ENCODE results near the gene ARL3.
A peak's percentile ranks its signal among the peaks of the same experiment; 100 is the strongest.

Gene ARL3

GRCh38 chr10:102649797-102650654 lies 64.2 kb downstream of the ARL3 start:
- no peak for DNase-seq

DNA sequence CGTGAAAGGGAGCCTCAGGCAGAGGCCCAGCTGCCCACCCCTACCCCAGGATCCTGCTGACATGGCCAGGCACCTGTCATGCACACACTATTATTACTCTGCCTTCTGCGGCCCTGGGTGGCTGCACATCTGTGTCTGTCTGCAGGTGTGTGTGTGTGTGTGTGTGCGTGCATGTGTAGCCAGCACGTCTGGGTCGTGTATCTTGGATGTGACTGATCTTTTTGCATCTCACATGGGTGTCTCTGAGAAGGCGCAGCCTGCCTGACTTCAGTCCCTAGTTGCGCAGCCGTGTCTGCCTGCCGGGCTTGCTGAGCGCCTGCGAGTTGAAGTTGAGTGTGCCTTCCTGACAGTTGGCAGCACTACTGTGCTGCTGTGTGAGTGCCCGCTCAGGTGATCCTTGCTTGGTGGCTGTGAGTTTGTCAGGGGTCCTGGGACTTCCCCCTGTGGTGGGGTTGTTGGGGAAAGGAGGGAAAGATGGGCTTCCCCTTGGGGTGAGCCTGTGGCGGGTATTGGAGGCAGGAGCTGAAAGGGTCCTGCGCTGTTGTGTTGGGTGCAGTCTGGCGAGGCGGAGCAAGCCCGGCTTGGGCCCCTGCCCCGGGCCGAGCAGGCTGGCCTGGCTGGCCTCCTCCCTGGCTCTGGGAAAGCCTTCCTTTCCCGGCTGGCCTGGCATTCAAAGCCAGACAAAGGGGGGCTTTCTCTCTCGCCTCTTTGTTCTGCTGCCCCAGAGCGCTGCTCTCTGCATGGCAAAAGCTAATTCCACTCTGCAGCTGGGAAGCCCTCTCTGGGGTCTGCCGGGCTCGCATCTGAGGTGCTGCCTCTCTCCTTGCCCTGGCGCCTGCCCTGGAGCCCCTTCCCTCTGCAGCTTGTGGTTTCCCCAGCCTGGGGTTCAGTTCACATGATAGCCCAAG lies 65.1 kb downstream of the ARL3 start:
- DNase-seq, result no peak

- no peak for DNase-seq
Observed at GRCh38 chr10:102648269-102648888, 65.8 kb downstream of the ARL3 start.

DNA sequence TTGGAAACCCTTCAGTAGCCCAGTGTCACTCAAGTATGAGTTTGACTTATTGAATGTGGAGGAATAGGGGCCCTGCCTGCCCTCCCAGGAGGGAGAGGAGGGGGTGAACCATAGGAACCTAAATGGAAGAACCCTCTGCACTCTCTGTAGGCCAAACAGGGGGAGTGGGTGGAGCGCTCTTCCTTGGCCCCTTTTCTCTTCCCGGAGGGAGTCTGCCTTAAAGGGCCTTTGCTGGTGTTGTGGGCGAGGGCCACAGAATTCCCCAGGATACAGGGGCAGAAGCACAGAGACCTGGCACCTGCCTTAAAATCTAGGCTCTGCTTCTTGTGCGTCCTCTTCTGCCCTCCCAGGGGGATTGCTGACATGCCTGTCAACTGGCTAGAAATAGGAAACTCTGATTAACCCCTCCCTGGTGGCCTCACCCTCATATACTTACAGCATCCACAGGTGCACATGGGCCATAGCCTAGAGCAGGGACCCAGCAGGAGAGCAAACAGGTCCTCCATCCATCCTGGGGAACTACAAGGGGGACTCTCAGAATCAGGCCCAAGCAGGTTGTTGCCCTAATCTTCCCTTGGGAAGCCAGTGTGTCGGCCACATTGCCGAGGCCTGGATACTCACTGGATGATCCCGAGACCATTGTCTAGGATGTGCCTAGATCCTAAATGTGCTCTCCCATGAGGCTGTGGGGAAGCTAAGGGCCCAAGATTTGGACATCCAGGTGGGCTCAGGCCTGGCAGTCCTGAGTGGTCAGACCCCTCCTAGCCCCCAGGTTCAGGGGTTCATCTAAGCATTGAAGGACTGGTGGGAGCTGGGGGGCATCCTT lies 66.5 kb downstream of the ARL3 start:
- no peak for DNase-seq

DNA sequence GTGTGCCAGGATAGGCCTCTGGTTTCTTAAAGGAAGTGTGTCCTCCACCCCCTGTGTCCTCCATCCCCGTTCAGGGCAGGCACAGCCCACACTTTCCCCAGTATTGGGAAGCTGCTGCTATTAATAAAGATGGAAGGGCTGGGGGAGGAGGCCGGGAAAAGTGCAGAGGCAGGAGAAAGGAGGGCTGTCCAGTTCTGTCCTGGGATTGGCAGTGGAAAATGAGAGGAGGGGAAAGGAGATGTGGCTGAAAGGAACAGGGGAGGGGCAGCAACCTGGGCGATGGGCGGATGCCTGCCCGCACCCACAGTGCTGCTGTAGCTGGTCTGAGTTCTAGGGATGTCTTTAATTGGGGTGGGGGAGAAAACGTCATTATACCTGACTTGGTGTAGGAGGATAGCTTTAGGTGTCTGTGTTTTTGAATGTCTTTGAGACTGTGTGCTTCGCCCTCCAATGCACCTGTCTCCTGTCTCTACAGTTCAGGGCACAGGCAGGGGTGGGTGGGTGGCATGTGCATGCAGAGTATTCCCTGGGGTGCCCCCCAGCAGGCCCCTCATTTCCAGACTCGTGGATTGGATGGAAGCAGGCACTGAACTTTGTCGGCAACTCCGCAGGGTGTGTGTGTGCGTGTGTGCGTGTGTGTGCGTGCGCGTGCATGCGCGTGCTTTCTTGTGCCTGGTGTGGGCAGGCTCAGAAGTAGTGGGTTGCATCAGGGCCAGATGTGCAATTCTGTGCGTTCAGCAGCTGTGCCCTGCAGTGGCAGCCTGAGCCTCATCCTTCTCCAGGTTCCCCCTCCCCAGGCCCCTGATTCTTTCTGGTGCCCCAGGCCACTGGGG lies 67.4 kb downstream of the ARL3 start:
- peak; percentile 27 for DNase-seq

GRCh38 chr10:102645741-102646609 lies 68.2 kb downstream of the ARL3 start:
- DNase-seq, result peak; percentile 74

GRCh38 chr10:102645388-102645740 lies 68.8 kb downstream of the ARL3 start:
- no peak for DNase-seq

DNA sequence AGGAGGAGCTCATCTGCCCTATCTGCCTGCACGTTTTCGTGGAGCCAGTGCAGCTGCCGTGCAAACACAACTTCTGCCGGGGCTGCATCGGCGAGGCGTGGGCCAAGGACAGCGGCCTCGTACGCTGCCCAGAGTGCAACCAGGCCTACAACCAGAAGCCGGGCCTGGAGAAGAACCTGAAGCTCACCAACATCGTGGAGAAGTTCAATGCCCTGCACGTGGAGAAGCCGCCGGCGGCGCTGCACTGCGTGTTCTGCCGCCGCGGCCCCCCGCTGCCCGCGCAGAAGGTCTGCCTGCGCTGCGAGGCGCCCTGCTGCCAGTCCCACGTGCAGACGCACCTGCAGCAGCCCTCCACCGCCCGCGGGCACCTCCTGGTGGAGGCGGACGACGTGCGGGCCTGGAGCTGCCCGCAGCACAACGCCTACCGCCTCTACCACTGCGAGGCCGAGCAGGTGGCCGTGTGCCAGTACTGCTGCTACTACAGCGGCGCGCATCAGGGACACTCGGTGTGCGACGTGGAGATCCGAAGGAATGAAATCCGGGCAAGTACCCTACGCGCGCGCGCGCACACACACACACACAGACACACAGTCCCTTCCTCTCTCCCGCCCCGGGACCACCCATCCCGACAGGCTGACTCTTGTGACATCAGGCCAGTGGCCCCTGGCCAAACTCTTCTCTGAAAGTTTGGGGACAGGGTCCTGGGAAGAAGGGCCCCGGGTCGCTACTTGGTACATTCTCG lies 69.4 kb downstream of the ARL3 start:
- DNase-seq, result peak; percentile 75

DNA sequence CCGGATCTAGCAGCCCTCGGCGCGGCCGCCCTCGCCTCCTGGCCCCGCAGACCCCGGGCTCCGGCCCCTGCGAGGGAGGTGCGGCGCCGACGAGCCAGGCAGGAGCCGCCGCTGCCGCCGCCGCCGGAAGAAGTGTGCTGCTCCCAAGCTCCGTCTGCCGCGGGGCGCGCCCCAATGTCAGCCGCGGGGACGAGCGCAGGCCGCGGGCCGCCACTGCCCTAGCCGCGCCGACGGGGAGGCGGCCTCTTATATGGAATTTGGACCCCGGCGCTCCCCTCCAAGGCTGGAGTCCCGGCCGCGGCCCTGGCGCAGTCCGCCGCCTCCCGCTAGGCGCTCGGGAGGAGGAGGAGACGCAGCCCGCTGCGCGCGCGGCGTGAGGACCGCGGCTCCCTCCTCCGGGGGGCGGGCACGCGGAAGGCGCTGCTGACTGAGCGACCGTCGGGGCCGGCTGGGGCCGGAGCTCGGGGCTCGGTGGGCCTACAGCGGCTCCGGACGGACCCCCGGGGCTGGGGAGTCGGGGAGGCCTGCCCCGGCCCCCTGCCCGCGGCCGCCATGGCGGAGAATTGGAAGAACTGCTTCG lies 70.0 kb downstream of the ARL3 start, which contains the start of gene TRIM8:
TRIM8 (plus strand) TSS at position 414 of the 580 bp plus-strand sequence; CDS start at position 553, 139 bp downstream.
- DNase-seq, result peak; percentile 42

- DNase-seq, result peak; percentile 24
Observed at GRCh38 chr10:102643336-102644065, 70.7 kb downstream of the ARL3 start.

- peak; percentile 50 for DNase-seq
Observed at GRCh38 chr10:102642736-102643335, 71.4 kb downstream of the ARL3 start.

DNA sequence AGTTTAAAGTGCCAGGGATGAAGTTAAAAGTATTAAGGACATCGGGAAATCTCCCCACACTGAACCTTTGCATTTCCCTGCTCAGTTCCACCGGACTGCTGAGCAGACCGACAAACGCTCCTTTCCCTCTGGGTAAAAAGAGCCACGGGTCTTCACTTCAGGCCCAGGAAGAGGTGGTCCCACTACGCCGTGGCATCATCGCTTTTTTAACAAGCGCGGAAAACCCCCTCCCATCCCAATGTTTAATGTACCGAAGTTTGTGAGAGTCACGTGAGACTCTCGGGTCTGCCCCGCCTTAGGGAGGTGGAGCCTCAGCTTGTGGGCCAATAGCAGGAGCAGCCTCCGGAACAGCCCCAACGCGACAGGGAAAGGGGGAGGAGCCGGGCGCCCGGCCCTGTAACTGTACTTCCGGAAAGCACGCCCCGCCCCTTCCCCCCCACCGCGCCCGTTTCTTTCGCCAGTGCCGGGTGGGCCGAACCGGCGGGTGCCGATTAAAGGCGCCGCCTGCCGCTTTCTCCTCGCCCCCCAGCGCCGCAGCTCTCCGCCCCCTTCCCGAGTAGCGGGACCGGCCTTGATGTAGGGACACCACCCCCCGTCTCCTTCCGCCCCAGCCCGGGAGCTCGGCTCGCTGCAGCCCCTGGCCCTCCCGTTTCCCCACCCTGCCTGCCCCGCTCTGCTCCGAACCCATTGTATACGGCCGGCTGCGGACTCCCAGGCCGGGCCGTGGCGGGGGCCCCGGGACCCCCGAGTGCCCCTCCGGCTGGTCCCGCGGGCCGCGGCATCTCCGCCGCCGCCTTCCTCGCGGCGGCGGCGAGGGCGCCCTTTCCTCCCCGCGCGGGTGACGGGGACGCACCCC lies 72.1 kb downstream of the ARL3 start:
- peak; percentile 96 for DNase-seq

DNA sequence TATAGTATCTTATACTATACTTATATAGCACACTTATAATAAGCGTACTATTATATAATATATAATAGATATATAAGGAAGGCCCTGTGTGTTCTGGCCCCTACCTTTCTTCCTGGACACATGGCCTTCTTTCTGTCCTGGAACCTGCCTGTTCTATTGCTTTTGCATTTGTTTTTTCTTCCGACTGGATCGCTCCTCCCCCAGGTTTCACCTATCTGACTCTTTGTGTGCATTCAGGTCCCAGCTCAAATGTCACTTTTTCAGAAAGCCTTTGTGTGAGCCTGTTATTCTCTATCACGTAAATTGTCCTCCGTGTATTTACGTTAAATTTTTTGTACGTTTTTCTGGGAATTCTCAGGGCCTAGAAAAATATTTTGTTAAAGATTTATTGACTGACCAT lies 72.8 kb downstream of the ARL3 start:
- no peak for DNase-seq

DNA sequence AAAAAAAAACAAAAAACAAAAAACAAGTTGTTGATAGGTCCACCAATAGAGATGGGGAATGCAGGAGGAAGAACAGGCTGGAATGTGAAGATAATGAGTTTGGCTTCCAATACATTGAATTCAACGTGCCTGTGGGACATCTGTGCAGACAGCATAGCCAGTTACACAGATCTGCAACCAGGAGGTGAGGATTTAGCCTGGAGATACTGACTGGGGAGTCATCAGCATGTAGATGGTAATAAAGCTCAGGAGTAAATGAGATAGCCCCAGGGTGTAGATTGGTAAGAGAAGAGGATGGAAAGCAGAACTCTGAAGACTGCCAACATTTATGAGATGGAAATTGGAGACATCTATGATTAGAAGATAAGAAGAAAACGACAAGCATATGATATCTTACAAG lies 74.7 kb downstream of the ARL3 start:
- no peak for DNase-seq

- no peak for DNase-seq
Observed at GRCh38 chr10:102635377-102635776, 78.8 kb downstream of the ARL3 start.

GRCh38 chr10:102634686-102635085 lies 79.5 kb downstream of the ARL3 start:
- no peak for DNase-seq

DNA sequence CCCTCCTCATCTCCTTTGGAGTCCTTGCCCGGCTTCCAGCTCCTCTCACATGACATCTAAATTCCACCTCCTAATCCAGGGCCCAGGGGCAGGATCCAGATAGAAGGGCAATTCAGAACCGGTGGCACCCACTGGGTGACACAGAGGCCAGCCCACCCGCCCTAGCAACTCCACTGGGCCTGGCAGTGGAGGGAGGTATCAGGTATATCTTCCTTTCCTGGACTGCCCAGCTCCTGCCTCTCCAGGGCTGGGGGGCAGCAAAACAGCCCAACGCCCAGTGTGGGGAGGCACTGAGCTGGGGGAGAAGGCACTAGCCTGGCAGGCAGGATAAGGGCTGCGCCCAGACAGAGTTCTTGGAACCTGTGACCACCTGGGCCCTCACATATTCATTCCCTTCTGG lies 80.3 kb downstream of the ARL3 start:
- DNase-seq, result no peak
